Measurements from ENCODE around the gene ABCA4.
"Not testable (repeated sequence)": the region's sequence is repeated elsewhere in the genome, so short reads cannot be mapped to it uniquely, and the experiment has no call there.

Gene ABCA4

GRCh38 chr1:93959413-93959812 lies 161.5 kb downstream of the ABCA4 start:
- Histone ChIP-seq H3K4me3 (ENCODE audit: low read length) (no peak overlapping the region), H3K4me1 (ENCODE audit: control insufficient read depth, insufficient read depth, low read length) (peaks cover 5% of the 10 kb centered on the region), H3K9me3 (replicated peaks; ENCODE audit: low read length) (no peaks in the 10 kb centered on the region), H3K27me3 (ENCODE audit: control insufficient read depth, insufficient read depth, low read length) (peaks cover 30% of the 10 kb centered on the region), H3K9ac (ENCODE audit: low read depth, low read length) (no peak overlapping the region), H3K36me3 (ENCODE audit: insufficient read depth, low read length) (no peaks in the 10 kb centered on the region), H3K4me2 (ENCODE audit: low read length) (no peak overlapping the region)

- H3K9ac ChIP-seq (ENCODE audit: low read depth, low read length) = no peak overlapping the region
- H3K36me3 ChIP-seq (ENCODE audit: insufficient read depth, low read length) = no peaks in the 10 kb centered on the region
- H3K4me1 ChIP-seq (ENCODE audit: control insufficient read depth, insufficient read depth, low read length) = no peaks in the 10 kb centered on the region
- no peak overlapping the region for H3K4me3 ChIP-seq (ENCODE audit: low read length)
- H3K27me3 ChIP-seq (ENCODE audit: control insufficient read depth, insufficient read depth, low read length) = peaks cover 30% of the 10 kb centered on the region
- H3K9me3 ChIP-seq (replicated peaks; ENCODE audit: low read length) = no peaks in the 10 kb centered on the region
- H3K4me2 ChIP-seq (ENCODE audit: low read length) = no peak overlapping the region
These were observed 162.2 kb downstream of the ABCA4 start for GRCh38 chr1:93958726-93959100.

- Histone ChIP-seq H3K4me3 (ENCODE audit: low read length) (no peak overlapping the region), H3K36me3 (ENCODE audit: insufficient read depth, low read length) (no peaks in the 10 kb centered on the region), H3K27me3 (ENCODE audit: control insufficient read depth, insufficient read depth, low read length) (peaks cover 28% of the 10 kb centered on the region), H3K4me2 (ENCODE audit: low read length) (no peak overlapping the region), H3K9ac (ENCODE audit: low read depth, low read length) (no peak overlapping the region), H3K9me3 (replicated peaks; ENCODE audit: low read length) (no peaks in the 10 kb centered on the region), H3K4me1 (ENCODE audit: control insufficient read depth, insufficient read depth, low read length) (no peaks in the 10 kb centered on the region)
These were observed 162.8 kb downstream of the ABCA4 start for GRCh38 chr1:93958032-93958725.

DNA sequence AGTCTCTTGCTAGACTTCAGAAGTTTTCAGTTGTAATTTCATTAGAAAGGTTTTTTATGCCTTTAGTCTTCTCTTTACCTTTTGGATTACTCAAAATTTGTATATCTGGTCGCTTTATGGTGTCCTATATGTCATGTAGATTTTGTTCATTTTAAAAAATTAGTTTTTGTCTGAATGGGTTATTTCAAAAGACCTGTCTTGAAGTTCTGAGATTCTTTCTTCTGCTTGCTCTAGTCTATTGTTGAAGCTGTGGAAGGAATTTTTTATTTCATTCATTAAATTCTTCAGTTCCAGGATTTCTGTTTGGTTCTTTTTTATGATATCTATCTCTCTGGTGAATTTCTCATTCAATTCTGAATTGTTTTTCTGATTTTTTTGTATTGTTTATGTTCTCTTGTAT lies 165.2 kb downstream of the ABCA4 start:
- no peaks in the 10 kb centered on the region for H3K4me1 ChIP-seq (ENCODE audit: control insufficient read depth, insufficient read depth, low read length)
- no peaks in the 10 kb centered on the region for H3K9me3 ChIP-seq (replicated peaks; ENCODE audit: low read length)
- H3K36me3 ChIP-seq (ENCODE audit: insufficient read depth, low read length) = no peaks in the 10 kb centered on the region
- no peak overlapping the region for H3K4me3 ChIP-seq (ENCODE audit: low read length)
- no peak overlapping the region for H3K4me2 ChIP-seq (ENCODE audit: low read length)
- peaks cover 11% of the 10 kb centered on the region for H3K27me3 ChIP-seq (ENCODE audit: control insufficient read depth, insufficient read depth, low read length)
- H3K9ac ChIP-seq (ENCODE audit: low read depth, low read length) = no peak overlapping the region

GRCh38 chr1:93947002-93947686 lies 173.8 kb downstream of the ABCA4 start:
- H3K4me2 ChIP-seq (ENCODE audit: low read length); H3K4me3 ChIP-seq (ENCODE audit: low read length); H3K9me3 ChIP-seq (replicated peaks; ENCODE audit: low read length); H3K4me1 ChIP-seq (ENCODE audit: control insufficient read depth, insufficient read depth, low read length); H3K9ac ChIP-seq (ENCODE audit: low read depth, low read length); H3K36me3 ChIP-seq (ENCODE audit: insufficient read depth, low read length): not testable (repeated sequence)
- H3K27me3 ChIP-seq (ENCODE audit: control insufficient read depth, insufficient read depth, low read length) = peaks cover 27% of the 10 kb centered on the region
